ENCODE results near the gene B4GALT2. TPM values are rescaled to one million over a fixed set of nuclear protein-coding genes. Genes with fewer than 3 reads are reported as not detected.

Gene B4GALT2
- polyA plus RNA-seq, 1 of the 3 experiments (the other 2 are of a cell fraction), result 48.0 TPM

DNA sequence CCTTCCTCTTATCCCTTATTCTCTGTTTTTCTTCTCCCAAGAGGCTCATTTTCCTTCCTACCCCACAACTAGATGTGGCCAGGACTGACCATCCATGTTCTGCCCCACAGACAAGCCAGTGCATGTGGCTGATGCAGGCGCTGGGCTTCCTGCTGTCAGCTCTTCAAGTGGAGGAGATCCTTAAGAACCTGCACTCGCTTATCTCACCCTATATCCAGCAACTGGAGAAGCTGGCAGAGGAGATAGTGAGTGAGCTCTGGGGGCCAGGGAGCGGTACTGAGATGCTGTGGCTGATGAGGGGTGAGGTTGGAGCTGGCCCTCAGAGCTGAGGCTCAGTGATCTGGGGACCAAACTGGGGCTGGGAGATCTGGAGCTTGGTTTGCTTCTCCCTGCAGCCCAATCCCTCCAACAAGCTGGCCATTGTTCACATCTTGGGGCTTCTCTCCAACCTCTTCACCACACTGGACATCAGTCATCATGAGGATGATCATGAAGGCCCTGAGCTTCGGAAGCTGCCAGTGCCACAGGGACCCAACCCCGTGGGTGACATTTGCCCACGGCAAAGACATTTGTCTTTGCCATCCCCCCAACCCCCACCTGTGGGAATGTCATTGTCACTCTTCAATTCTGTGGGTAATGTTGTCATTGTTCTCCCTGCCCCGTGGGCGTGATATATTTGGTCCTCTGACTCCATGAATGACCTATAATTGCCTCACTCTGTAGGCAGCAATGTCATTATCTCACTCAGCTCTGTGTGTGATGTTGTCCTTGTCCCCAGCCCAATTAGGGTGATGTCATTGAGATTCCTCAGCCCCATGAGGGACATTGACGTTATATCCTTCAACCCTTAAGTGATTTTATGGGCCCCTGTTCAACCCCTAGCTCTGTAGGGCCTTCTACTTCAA, 20.4 kb upstream of the B4GALT2 start:
- H3K9ac ChIP-seq, result no peak overlapping the region
- no peaks in the 10 kb centered on the region for H3K9me2 ChIP-seq
- no peak overlapping the region for H3K27ac ChIP-seq (ENCODE audit: low read depth in 2 of 2, low read length in 1 of 2)
- ChIA-PET CTCF (interaction anchor here (0.7 to 2.2 kb wide), 9 partner anchors 10 to 195 kb away, joined by 3 to 9 read pairs (median 4); partner anchors contain the start of gene IPO13), POLR2A (interaction anchor here (1.5 kb wide), 1 partner anchor 11 kb away, joined by 6 read pairs; no protein-coding TSS in a partner anchor)
- H3K27me3 ChIP-seq (ENCODE audit: insufficient read depth), result no peaks in the 10 kb centered on the region
- TF ChIP-seq MEF2A (IDR thresholded peaks at IDR 0.05; ENCODE audit: borderline replicate concordance, low read depth) (no peak), GABPA (IDR thresholded peaks at IDR 0.05; ENCODE audit: low read depth) (no peak), SMC3 (IDR thresholded peaks at IDR 0.05; ENCODE audit: low read depth, low read length) (no peak), JUND (IDR thresholded peaks at IDR 0.05) (no peak)
- no peak for DNase-seq
- H3K36me3 ChIP-seq (replicated peaks in 1 of 2; ENCODE audit: control insufficient read depth in 1 of 2, insufficient read depth in 2 of 2, low read length in 1 of 2), result peaks cover 3 to 66% of the 10 kb centered on the region in 2 experiments
- H3K4me2 ChIP-seq, result no peak overlapping the region
- no peaks in the 10 kb centered on the region for H3K4me1 ChIP-seq (ENCODE audit: control insufficient read depth in 1 of 2, insufficient read depth in 2 of 2, low read depth in 1 of 2, low read length in 1 of 2)
- no peak overlapping the region for H2AFZ ChIP-seq (ENCODE audit: low read depth)
- H3F3A ChIP-seq (replicated peaks; ENCODE audit: insufficient read depth), result no peaks in the 10 kb centered on the region
- no peak overlapping the region for H3K4me3 ChIP-seq (ENCODE audit: low read depth in 2 of 2, low read length in 1 of 2)
- no peaks in the 10 kb centered on the region for H3K9me3 ChIP-seq
- WGBS (ENCODE audit: low lambda C conversion rate), result 77% methylated on average over 8 of the region's 9 CpGs
- H4K20me1 ChIP-seq (ENCODE audit: insufficient read depth), result no peaks in the 10 kb centered on the region
- H3K79me2 ChIP-seq (ENCODE audit: insufficient read depth), result no peaks in the 10 kb centered on the region

GRCh38 chr1:43960798-43961197, 18.2 kb upstream of the B4GALT2 start:
- Histone ChIP-seq H3K79me2 (ENCODE audit: insufficient read depth) (no peaks in the 10 kb centered on the region), H3K27me3 (ENCODE audit: insufficient read depth) (no peaks in the 10 kb centered on the region), H3K9ac (no peak overlapping the region), H4K20me1 (ENCODE audit: insufficient read depth) (no peaks in the 10 kb centered on the region), H3K4me1 (ENCODE audit: control insufficient read depth in 1 of 2, insufficient read depth in 2 of 2, low read depth in 1 of 2, low read length in 1 of 2) (no peaks in the 10 kb centered on the region), H2AFZ (ENCODE audit: low read depth) (no peak overlapping the region), H3K9me3 (no peaks in the 10 kb centered on the region), H3K9me2 (no peaks in the 10 kb centered on the region), H3F3A (replicated peaks; ENCODE audit: insufficient read depth) (no peaks in the 10 kb centered on the region), H3K27ac (ENCODE audit: low read depth in 2 of 2, low read length in 1 of 2) (no peak overlapping the region), H3K36me3 (replicated peaks in 1 of 2; ENCODE audit: control insufficient read depth in 1 of 2, insufficient read depth in 2 of 2, low read length in 1 of 2) (peaks cover 3 to 67% of the 10 kb centered on the region in 2 experiments), H3K4me3 (ENCODE audit: low read depth in 2 of 2, low read length in 1 of 2) (no peak overlapping the region), H3K4me2 (no peak overlapping the region)
- DNase-seq, result no peak
- CTCF ChIA-PET, result no interaction called here
- TF ChIP-seq TAF1 (IDR thresholded peaks at IDR 0.05; ENCODE audit: borderline replicate concordance, low read depth, low read length), result no peak
- no peak for TF ChIP-seq NRF1 (IDR thresholded peaks at IDR 0.05; ENCODE audit: low read depth, low read length)
- no peak for TF ChIP-seq GABPA (IDR thresholded peaks at IDR 0.05; ENCODE audit: low read depth)
- 78% methylated on average over 3 of the region's 8 CpGs for WGBS (ENCODE audit: low lambda C conversion rate)
- POLR2A ChIA-PET, result no interaction called here

GRCh38 chr1:43961692-43962091, 17.3 kb upstream of the B4GALT2 start:
- no peaks in the 10 kb centered on the region for H3K4me1 ChIP-seq (ENCODE audit: control insufficient read depth in 1 of 2, insufficient read depth in 2 of 2, low read depth in 1 of 2, low read length in 1 of 2)
- no peak overlapping the region for H2AFZ ChIP-seq (ENCODE audit: low read depth)
- no peak overlapping the region for H3K4me3 ChIP-seq (ENCODE audit: low read depth in 2 of 2, low read length in 1 of 2)
- H3K79me2 ChIP-seq (ENCODE audit: insufficient read depth), result no peaks in the 10 kb centered on the region
- no peaks in the 10 kb centered on the region for H3K27me3 ChIP-seq (ENCODE audit: insufficient read depth)
- H3K4me2 ChIP-seq, result no peak overlapping the region
- no peaks in the 10 kb centered on the region for H4K20me1 ChIP-seq (ENCODE audit: insufficient read depth)
- DNase-seq, result no peak
- H3K9me3 ChIP-seq, result no peaks in the 10 kb centered on the region
- peaks cover 3 to 63% of the 10 kb centered on the region in 2 experiments for H3K36me3 ChIP-seq (replicated peaks in 1 of 2; ENCODE audit: control insufficient read depth in 1 of 2, insufficient read depth in 2 of 2, low read length in 1 of 2)
- ChIA-PET CTCF (no interaction called here), POLR2A (no interaction called here)
- H3F3A ChIP-seq (replicated peaks; ENCODE audit: insufficient read depth), result no peaks in the 10 kb centered on the region
- no peak for TF ChIP-seq POLR2AphosphoS5 (IDR thresholded peaks at IDR 0.05; ENCODE audit: low read depth, low read length)
- no peak for TF ChIP-seq RFX5 (IDR thresholded peaks at IDR 0.05; ENCODE audit: low read length)
- TF ChIP-seq TAF1 (IDR thresholded peaks at IDR 0.05; ENCODE audit: borderline replicate concordance, low read depth, low read length), result no peak
- H3K9ac ChIP-seq, result no peak overlapping the region
- H3K27ac ChIP-seq (ENCODE audit: low read depth in 2 of 2, low read length in 1 of 2), result no peak overlapping the region
- WGBS (ENCODE audit: low lambda C conversion rate), result 96% methylated on average over 2 of the region's 3 CpGs
- H3K9me2 ChIP-seq, result no peaks in the 10 kb centered on the region
